K562 (cell line): ENCODE measurements around the gene PTPN7. TPM values are rescaled to one million over a fixed set of nuclear protein-coding genes. Genes with fewer than 3 reads are reported as not detected.
A peak's percentile ranks its signal among the peaks of the same experiment; 100 is the strongest.

Experiments
- ARID1B ChIP-seq: fragments of 450-650 bp; IDR thresholded peaks from 2 replicates; pipeline ENCODE4 v1.6.1; 2016; ENCODE audit warnings: antibody characterized with exemption, mild to moderate bottlenecking, inconsistent platforms
- BDP1 ChIP-seq: IDR thresholded peaks from 3 replicates; pipeline ENCODE4 v1.6.1; 2011; ENCODE audit not compliant: insufficient read length, insufficient read depth
- ELF4 ChIP-seq: fragments of 450-650 bp; formaldehyde crosslinking; IDR thresholded peaks from 2 replicates; pipeline ENCODE4 v1.4.0; 2022; ENCODE audit warnings: missing genetic modification characterization
- EP300 ChIP-seq: IDR thresholded peaks from 2 replicates; pipeline ENCODE4 v1.6.1; 2012; ENCODE audit warnings: low read length, improper control_type of control experiment
- NBN ChIP-seq: fragments of 450-650 bp; IDR thresholded peaks from 2 replicates; pipeline ENCODE4 v1.6.1; 2016; ENCODE audit warnings: low read depth, mild to moderate bottlenecking
- POLR2H ChIP-seq: IDR thresholded peaks from 2 replicates; pipeline ENCODE4 v1.6.1; 2016; ENCODE audit warnings: missing genetic modification characterization, low read depth, mild to moderate bottlenecking, control low read depth, missing compliant biosample characterization, moderate library complexity
- RERE ChIP-seq: sonication (generic); formaldehyde crosslinking; IDR thresholded peaks from 2 replicates; pipeline ENCODE4 v1.8.0; 2023; ENCODE audit warnings: missing genetic modification reagents, mild to moderate bottlenecking, borderline replicate concordance
- SAFB2 ChIP-seq: fragments of 200-400 bp; formaldehyde crosslinking; IDR thresholded peaks from 2 replicates; pipeline ENCODE4 v1.6.1; 2018; ENCODE audit warnings: borderline replicate concordance, low read length, low read depth, moderate library complexity; ENCODE audit not compliant: severe bottlenecking
- STAG1 ChIP-seq: sonication (generic); formaldehyde crosslinking; IDR thresholded peaks from 2 replicates; pipeline ENCODE4 v1.5.0; 2020; ENCODE audit warnings: missing genetic modification reagents, borderline replicate concordance
- STAT5A ChIP-seq: IDR thresholded peaks from 2 replicates; pipeline ENCODE4 v1.6.1; 2012; ENCODE audit warnings: low read length, inconsistent platforms, borderline replicate concordance
- TAF1 ChIP-seq: IDR thresholded peaks from 2 replicates; pipeline ENCODE4 v1.6.1; 2011; ENCODE audit warnings: mild to moderate bottlenecking, low read length, moderate library complexity; ENCODE audit not compliant: insufficient read depth, control insufficient read depth, severe bottlenecking; ENCODE audit errors: extremely low read depth
- TFAM ChIP-seq: fragments of 250-450 bp; sonication (Bioruptor Pico); conservative IDR thresholded peaks from 2 replicates; pipeline ENCODE4 v1.5.0; 2021; ENCODE audit warnings: mild to moderate bottlenecking, moderate library complexity
- ZFX ChIP-seq: sonication (generic); formaldehyde crosslinking; IDR thresholded peaks from 2 replicates; pipeline ENCODE4 v1.8.0; 2022; ENCODE audit warnings: mild to moderate bottlenecking, missing genetic modification reagents, moderate library complexity
- ZNF121 ChIP-seq: sonication (generic); formaldehyde crosslinking; conservative IDR thresholded peaks from 2 replicates; pipeline ENCODE4 v1.8.0; 2022; ENCODE audit warnings: missing genetic modification reagents
- ZNF324 ChIP-seq: fragments of 250-450 bp; sonication (Bioruptor Pico); IDR thresholded peaks from 2 replicates; pipeline ENCODE4 v1.4.0; 2020; ENCODE audit warnings: mild to moderate bottlenecking
- polyA plus RNA-seq, 8 experiments: library from polyadenylated mRNA; depleted of rRNA in 4 of 8; stranded (reverse) in 5 of 8; unstranded in 3 of 8; fragments of >200 nt; fragmentation: Nextera tagmentation in 2 of 8; fragmentation: Illumina TruSeq in 1 of 8; extraction: Ambion mirVana in 2 of 8; extraction: Trizol in 1 of 8; gene quantifications; 2 replicates each; pipeline versions ENCODE4 v1.2.1 to v1.2.3, GENCODE V29; 2011 to 2014; ENCODE audit warnings: inconsistent platforms in 1 of 8, missing spikeins in 1 of 8
- total RNA-seq, 7 experiments: library from RNA; depleted of rRNA in 6 of 7; stranded (reverse); fragments of >200 nt in 6 of 7; fragmentation: Illumina TruSeq in 2 of 7; extraction: Trizol in 2 of 7; gene quantifications; 2 replicates each; pipeline versions ENCODE4 v1.2.1 to v1.2.3, GENCODE V29; 2011 to 2021; ENCODE audit warnings: low replicate concordance in 1 of 7
- TF ChIP-seq, protein P1 (sequence below): fragments of 450-650 bp; formaldehyde crosslinking; IDR thresholded peaks from 2 replicates; pipeline ENCODE4 v1.4.0; 2022; ENCODE audit warnings: missing genetic modification characterization
- TF ChIP-seq, protein P2 (sequence below): fragments of 450-650 bp; IDR thresholded peaks from 2 replicates; pipeline ENCODE4 v1.6.1; 2017; ENCODE audit warnings: mild to moderate bottlenecking, moderate library complexity

The PTPN7 gene
- total and polyA plus RNA-seq, 9 of the 15 experiments (the other 6 are each of a cell fraction or from before 2014, with no cell fraction given), result 18.7 to 144 (median 120) TPM

- TF ChIP-seq TAF1 (peak; percentile 66), SAFB2 (no peak), ZFX (CRISPR knock-in tag) (peak; percentile 58; the same call in 1 of the 2 replicates), ARID1B (0 out of 2 replicates have a peak, but pooled peaks have one; percentile 11), POLR2H (tag) (no peak), STAG1 (CRISPR knock-in tag) (no peak), BDP1 (no peak), EP300 (no peak), STAT5A (no peak), ZNF121 (CRISPR knock-in tag) (no peak), TFAM (no peak), ELF4 (CRISPR knock-in tag) (no peak), ZNF324 (no peak), NBN (no peak), RERE (CRISPR knock-in tag) (no peak)
- TF ChIP-seq, protein P1, sequence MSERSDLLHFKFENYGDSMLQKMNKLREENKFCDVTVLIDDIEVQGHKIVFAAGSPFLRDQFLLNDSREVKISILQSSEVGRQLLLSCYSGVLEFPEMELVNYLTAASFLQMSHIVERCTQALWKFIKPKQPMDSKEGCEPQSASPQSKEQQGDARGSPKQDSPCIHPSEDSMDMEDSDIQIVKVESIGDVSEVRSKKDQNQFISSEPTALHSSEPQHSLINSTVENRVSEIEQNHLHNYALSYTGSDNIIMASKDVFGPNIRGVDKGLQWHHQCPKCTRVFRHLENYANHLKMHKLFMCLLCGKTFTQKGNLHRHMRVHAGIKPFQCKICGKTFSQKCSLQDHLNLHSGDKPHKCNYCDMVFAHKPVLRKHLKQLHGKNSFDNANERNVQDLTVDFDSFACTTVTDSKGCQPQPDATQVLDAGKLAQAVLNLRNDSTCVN (CRISPR knock-in tag), result no peak
- TF ChIP-seq, protein P2, sequence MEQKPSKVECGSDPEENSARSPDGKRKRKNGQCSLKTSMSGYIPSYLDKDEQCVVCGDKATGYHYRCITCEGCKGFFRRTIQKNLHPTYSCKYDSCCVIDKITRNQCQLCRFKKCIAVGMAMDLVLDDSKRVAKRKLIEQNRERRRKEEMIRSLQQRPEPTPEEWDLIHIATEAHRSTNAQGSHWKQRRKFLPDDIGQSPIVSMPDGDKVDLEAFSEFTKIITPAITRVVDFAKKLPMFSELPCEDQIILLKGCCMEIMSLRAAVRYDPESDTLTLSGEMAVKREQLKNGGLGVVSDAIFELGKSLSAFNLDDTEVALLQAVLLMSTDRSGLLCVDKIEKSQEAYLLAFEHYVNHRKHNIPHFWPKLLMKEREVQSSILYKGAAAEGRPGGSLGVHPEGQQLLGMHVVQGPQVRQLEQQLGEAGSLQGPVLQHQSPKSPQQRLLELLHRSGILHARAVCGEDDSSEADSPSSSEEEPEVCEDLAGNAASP, result no peak
Measured at GRCh38 chr1:202144402-202145067, 15.9 kb downstream of the PTPN7 start, which contains the start of gene ARL8A (continued).
